ENCODE data around the gene MACO1.

Gene MACO1

GRCh38 chr1:25522031-25522655, 91.4 kb downstream of the MACO1 start:
- H3K4me3 ChIP-seq (ENCODE audit: low read length) = no peak overlapping the region
- peak; percentile 29 for DNase-seq (ENCODE audit: low read depth)
- no peak for TF ChIP-seq CTCF (conservative IDR thresholded peaks at IDR 0.05; ENCODE audit: low read length)

- no peak overlapping the region for H3K4me3 ChIP-seq (ENCODE audit: low read length)
- no peak for DNase-seq (ENCODE audit: low read depth)
- no peak for TF ChIP-seq CTCF (conservative IDR thresholded peaks at IDR 0.05; ENCODE audit: low read length)
These were observed 92.8 kb downstream of the MACO1 start for GRCh38 chr1:25523542-25523941.

DNA sequence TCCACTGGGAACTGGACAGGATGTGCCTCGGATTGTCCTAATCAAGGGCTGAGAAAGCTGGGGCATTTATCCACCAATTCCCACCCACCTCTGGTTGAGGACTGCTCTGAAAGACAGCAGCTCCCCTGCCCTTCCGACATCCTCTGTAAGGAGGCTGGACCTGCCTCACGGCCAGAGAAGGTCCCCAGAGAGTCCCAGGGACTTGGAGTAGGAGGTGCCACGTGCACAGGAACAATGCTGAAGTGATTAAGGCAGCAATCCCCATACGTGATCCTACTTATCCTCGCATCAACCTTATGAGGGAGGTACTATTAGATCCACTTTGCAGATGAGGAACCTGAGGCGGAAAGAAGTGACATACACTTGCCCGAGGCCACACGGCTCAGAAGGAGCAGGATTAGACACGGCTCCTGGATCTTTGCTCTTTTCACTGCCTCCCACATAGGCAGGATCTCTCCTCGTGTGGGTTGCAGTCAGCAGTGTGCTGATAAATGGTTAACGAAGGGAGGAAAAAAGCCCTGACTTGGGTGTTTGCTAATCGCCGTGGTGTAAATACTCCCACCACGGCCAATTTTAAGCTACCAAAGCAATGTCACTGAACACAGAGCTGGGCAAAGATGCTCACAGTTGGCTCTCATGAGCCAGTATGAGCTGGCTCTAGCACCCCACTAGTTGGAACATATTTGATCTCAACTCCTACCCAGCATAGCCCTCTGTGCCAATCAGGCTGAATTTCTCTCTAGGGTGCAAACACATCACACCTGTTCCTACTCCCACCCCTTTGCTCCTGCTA, 94.1 kb downstream of the MACO1 start:
- DNase-seq (ENCODE audit: low read depth) = no peak
- H3K4me3 ChIP-seq (ENCODE audit: low read length) = no peak overlapping the region
- no peak for TF ChIP-seq CTCF (conservative IDR thresholded peaks at IDR 0.05; ENCODE audit: low read length)

DNA sequence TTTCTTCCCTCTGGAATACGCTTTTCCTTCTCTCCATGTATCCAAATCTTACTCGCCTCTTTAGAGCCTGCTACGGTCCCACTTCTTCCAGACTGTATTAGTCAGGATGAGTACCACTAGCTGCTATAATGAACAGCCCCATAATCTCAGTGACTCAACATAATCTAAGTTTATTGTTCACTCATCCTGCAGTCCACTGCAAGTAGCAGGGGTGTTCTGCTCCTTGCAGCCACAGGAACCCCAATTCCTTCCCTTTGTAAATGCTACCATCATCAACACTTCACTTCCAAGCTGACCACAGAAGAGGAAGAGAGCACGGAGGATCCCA, 94.6 kb downstream of the MACO1 start:
- DNase-seq (ENCODE audit: low read depth) = no peak
- H3K4me3 ChIP-seq (ENCODE audit: low read length) = no peak overlapping the region
- no peak for TF ChIP-seq CTCF (conservative IDR thresholded peaks at IDR 0.05; ENCODE audit: low read length)

- DNase-seq (ENCODE audit: low read depth) = no peak
- no peak overlapping the region for H3K4me3 ChIP-seq (ENCODE audit: low read length)
- no peak for TF ChIP-seq CTCF (conservative IDR thresholded peaks at IDR 0.05; ENCODE audit: low read length)
These were observed 96.1 kb downstream of the MACO1 start for GRCh38 chr1:25526753-25527152.

- DNase-seq (ENCODE audit: low read depth) = no peak
- TF ChIP-seq CTCF (conservative IDR thresholded peaks at IDR 0.05; ENCODE audit: low read length) = no peak
- H3K4me3 ChIP-seq (ENCODE audit: low read length) = no peak overlapping the region
These were observed 96.6 kb downstream of the MACO1 start for GRCh38 chr1:25527226-25527846.
